ENCODE data around the gene PRKAR2B.

Gene PRKAR2B

GRCh38 chr7:107115114-107115513, 70.6 kb downstream of the PRKAR2B start:
- no peaks in the 10 kb centered on the region for H3K9me3 ChIP-seq (ENCODE audit: low read length)
- no peak overlapping the region for H3K4me3 ChIP-seq (ENCODE audit: low read depth in 1 of 2, low read length in 2 of 2)
- H3K36me3 ChIP-seq (ENCODE audit: insufficient read depth, low read length), result no peaks in the 10 kb centered on the region
- no peak overlapping the region for H3K9ac ChIP-seq (ENCODE audit: low read length)
- H3K27ac ChIP-seq (ENCODE audit: low read depth, low read length), result no peak overlapping the region
- peaks cover 6% of the 10 kb centered on the region for H3K4me1 ChIP-seq (ENCODE audit: insufficient read depth, low read length)
- H3K27me3 ChIP-seq (ENCODE audit: control insufficient read depth in 1 of 2, insufficient read depth in 2 of 2, low read length in 2 of 2), result no peaks in the 10 kb centered on the region

- Histone ChIP-seq H3K9ac (ENCODE audit: low read length) (no peak overlapping the region), H3K27me3 (ENCODE audit: control insufficient read depth in 1 of 2, insufficient read depth in 2 of 2, low read length in 2 of 2) (no peaks in the 10 kb centered on the region), H3K9me3 (ENCODE audit: low read length) (no peaks in the 10 kb centered on the region), H3K27ac (ENCODE audit: low read depth, low read length) (no peak overlapping the region), H3K4me1 (ENCODE audit: insufficient read depth, low read length) (peaks cover 6% of the 10 kb centered on the region), H3K4me3 (ENCODE audit: low read depth in 1 of 2, low read length in 2 of 2) (no peak overlapping the region), H3K36me3 (ENCODE audit: insufficient read depth, low read length) (no peaks in the 10 kb centered on the region)
Observed at GRCh38 chr7:107115762-107116540, 71.4 kb downstream of the PRKAR2B start.

DNA sequence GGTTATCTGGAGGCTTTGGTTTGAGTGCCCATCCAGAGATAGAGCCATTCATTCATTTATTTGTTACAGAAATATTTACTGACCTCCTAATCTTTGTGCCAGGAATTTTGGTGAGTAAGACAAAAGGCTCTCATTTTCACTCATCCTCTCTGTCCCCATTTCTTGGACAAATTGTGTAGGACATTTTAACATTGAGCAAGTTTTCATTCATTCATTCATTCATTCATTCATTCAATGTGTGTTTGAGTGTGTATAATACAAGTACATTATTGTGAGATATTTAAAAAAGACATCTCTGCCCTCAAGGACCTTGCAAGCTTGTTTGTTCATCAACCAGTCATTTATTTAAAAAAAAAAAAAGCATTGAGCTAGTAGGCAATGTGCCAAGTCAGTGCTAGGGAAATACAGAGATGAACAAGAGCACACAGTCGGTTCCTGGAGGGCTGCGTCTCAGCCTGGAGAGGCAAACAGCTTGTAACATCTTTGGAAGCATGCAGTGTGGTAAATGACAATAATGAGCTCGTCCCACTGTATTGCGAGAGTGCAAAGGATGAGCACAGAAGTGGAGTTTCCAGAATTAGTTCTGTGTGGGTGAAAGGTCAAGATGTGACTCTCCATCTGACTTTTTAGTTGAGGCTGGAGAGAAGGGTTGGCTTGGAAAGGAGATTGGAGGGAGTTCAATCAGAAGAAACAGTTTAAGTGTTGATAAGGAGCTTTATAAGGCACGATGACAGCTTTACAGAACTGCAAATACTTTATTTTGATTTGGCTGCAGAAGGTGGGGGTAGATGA, 73.8 kb downstream of the PRKAR2B start:
- H3K9ac ChIP-seq (ENCODE audit: low read length), result no peak overlapping the region

DNA sequence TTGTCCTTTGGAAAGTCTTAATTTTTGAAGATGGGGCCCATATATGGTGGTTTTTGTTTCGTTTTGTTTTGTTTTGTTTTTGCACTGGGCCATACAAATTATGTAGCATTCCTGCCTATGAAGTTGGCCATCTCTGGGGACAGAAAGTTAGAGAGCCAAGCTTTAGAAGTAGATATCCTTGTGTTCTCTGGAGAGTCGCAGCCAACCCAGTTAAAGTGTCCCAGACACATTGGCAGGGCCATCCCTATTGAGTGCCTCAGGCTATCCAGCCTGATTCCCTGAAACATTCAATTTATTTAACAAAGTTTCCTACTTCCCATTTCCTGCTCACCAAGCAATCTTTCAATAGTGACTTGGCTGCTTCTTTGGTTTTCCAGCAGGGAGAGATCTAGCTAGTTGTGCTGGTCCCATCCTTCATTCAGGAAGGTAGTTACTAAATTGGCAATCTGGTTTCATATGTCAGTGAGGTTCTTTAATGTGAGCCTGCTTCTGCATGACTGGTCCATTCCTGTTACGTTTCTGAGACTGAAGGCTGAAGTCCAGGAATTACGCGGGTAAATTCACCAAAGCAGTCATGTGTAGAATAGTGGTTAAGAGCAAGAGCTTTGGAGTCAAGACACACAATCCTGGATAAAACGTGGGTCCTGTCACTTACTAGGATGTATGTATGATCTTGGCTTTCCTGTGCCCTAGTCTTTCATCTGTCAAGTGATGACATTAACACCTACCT, 75.0 kb downstream of the PRKAR2B start:
- H3K4me1 ChIP-seq (ENCODE audit: insufficient read depth, low read length), result peaks cover 6% of the 10 kb centered on the region
- no peaks in the 10 kb centered on the region for H3K27me3 ChIP-seq (ENCODE audit: control insufficient read depth in 1 of 2, insufficient read depth in 2 of 2, low read length in 2 of 2)
- no peaks in the 10 kb centered on the region for H3K36me3 ChIP-seq (ENCODE audit: insufficient read depth, low read length)
- no peak overlapping the region for H3K4me3 ChIP-seq (ENCODE audit: low read depth in 1 of 2, low read length in 2 of 2)
- H3K9ac ChIP-seq (ENCODE audit: low read length), result no peak overlapping the region
- no peaks in the 10 kb centered on the region for H3K9me3 ChIP-seq (ENCODE audit: low read length)
- no peak overlapping the region for H3K27ac ChIP-seq (ENCODE audit: low read depth, low read length)

More for the DNA sequence above, 73.8 kb downstream of the PRKAR2B start:
- Histone ChIP-seq H3K27me3 (ENCODE audit: control insufficient read depth in 1 of 2, insufficient read depth in 2 of 2, low read length in 2 of 2) (no peaks in the 10 kb centered on the region), H3K4me1 (ENCODE audit: insufficient read depth, low read length) (peaks cover 6% of the 10 kb centered on the region), H3K36me3 (ENCODE audit: insufficient read depth, low read length) (no peaks in the 10 kb centered on the region), H3K27ac (ENCODE audit: low read depth, low read length) (no peak overlapping the region), H3K4me3 (ENCODE audit: low read depth in 1 of 2, low read length in 2 of 2) (no peak overlapping the region), H3K9me3 (ENCODE audit: low read length) (no peaks in the 10 kb centered on the region)

GRCh38 chr7:107122486-107122911, 78.0 kb downstream of the PRKAR2B start:
- Histone ChIP-seq H3K4me3 (ENCODE audit: low read depth in 1 of 2, low read length in 2 of 2) (no peak overlapping the region), H3K9me3 (ENCODE audit: low read length) (no peaks in the 10 kb centered on the region), H3K4me1 (ENCODE audit: insufficient read depth, low read length) (peaks cover 6% of the 10 kb centered on the region), H3K36me3 (ENCODE audit: insufficient read depth, low read length) (no peaks in the 10 kb centered on the region), H3K9ac (ENCODE audit: low read length) (no peak overlapping the region), H3K27me3 (ENCODE audit: control insufficient read depth in 1 of 2, insufficient read depth in 2 of 2, low read length in 2 of 2) (no peaks in the 10 kb centered on the region), H3K27ac (ENCODE audit: low read depth, low read length) (no peak overlapping the region)

GRCh38 chr7:107123392-107123791, 78.9 kb downstream of the PRKAR2B start:
- no peak overlapping the region for H3K4me3 ChIP-seq (ENCODE audit: low read depth in 1 of 2, low read length in 2 of 2)
- H3K27me3 ChIP-seq (ENCODE audit: control insufficient read depth in 1 of 2, insufficient read depth in 2 of 2, low read length in 2 of 2), result no peaks in the 10 kb centered on the region
- H3K9me3 ChIP-seq (ENCODE audit: low read length), result no peaks in the 10 kb centered on the region
- H3K9ac ChIP-seq (ENCODE audit: low read length), result no peak overlapping the region
- no peaks in the 10 kb centered on the region for H3K36me3 ChIP-seq (ENCODE audit: insufficient read depth, low read length)
- H3K4me1 ChIP-seq (ENCODE audit: insufficient read depth, low read length), result peaks cover 5% of the 10 kb centered on the region
- H3K27ac ChIP-seq (ENCODE audit: low read depth, low read length), result no peak overlapping the region

DNA sequence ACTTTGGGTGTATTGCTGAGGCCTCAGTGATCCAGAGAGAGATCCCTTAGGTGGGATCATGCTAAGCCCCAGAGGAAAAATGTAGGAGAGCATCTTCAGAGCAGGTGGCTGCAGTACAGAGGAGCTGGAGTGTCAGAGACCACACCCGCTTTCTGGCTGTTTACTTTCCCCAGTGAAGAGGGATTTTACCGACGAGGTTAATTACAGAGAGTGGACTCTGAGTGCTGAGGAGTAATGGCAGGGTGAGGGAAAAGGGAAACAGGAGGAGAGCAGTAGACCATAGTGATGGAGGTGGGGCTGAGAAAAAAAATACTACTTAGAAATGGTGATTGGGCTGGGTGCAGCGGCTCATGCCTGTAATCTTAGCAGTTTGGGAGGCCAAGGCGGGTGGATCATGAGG, 81.0 kb downstream of the PRKAR2B start:
- Histone ChIP-seq H3K36me3 (ENCODE audit: insufficient read depth, low read length) (no peaks in the 10 kb centered on the region), H3K9me3 (ENCODE audit: low read length) (no peaks in the 10 kb centered on the region), H3K27ac (ENCODE audit: low read depth, low read length) (no peak overlapping the region), H3K4me1 (ENCODE audit: insufficient read depth, low read length) (no peaks in the 10 kb centered on the region), H3K27me3 (ENCODE audit: control insufficient read depth in 1 of 2, insufficient read depth in 2 of 2, low read length in 2 of 2) (no peaks in the 10 kb centered on the region), H3K4me3 (ENCODE audit: low read depth in 1 of 2, low read length in 2 of 2) (no peak overlapping the region), H3K9ac (ENCODE audit: low read length) (no peak overlapping the region)

GRCh38 chr7:107128217-107128616, 83.7 kb downstream of the PRKAR2B start:
- no peaks in the 10 kb centered on the region for H3K36me3 ChIP-seq (ENCODE audit: insufficient read depth, low read length)
- no peak overlapping the region for H3K27ac ChIP-seq (ENCODE audit: low read depth, low read length)
- H3K9ac ChIP-seq (ENCODE audit: low read length), result no peak overlapping the region

DNA sequence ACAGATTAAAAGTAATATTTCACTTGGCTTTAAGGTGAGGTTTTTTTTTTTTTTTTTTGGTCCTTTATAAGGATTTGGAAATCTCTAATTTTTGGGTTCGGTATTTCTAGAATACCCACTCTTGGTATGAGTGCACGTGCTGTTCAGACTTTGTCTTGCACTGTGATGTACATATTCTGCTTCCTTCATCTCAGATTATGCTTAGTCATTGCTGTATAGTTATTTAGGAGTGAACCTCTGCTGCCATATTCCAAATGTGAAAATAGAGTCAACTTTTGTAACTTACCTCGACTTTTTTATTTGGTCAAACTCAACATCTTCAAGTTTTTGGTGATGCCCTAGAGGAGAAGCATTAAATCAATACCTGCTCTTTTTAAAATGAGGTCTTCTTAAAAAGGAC, 84.2 kb downstream of the PRKAR2B start:
- Histone ChIP-seq H3K4me1 (ENCODE audit: insufficient read depth, low read length) (no peaks in the 10 kb centered on the region), H3K9me3 (ENCODE audit: low read length) (no peaks in the 10 kb centered on the region), H3K36me3 (ENCODE audit: insufficient read depth, low read length) (no peaks in the 10 kb centered on the region), H3K27ac (ENCODE audit: low read depth, low read length) (no peak overlapping the region), H3K4me3 (ENCODE audit: low read depth in 1 of 2, low read length in 2 of 2) (no peak overlapping the region), H3K9ac (ENCODE audit: low read length) (no peak overlapping the region), H3K27me3 (ENCODE audit: control insufficient read depth in 1 of 2, insufficient read depth in 2 of 2, low read length in 2 of 2) (no peaks in the 10 kb centered on the region)

More at GRCh38 chr7:107128217-107128616, 83.7 kb downstream of the PRKAR2B start:
- no peaks in the 10 kb centered on the region for H3K9me3 ChIP-seq (ENCODE audit: low read length)
- no peak overlapping the region for H3K4me3 ChIP-seq (ENCODE audit: low read depth in 1 of 2, low read length in 2 of 2)
- no peaks in the 10 kb centered on the region for H3K27me3 ChIP-seq (ENCODE audit: control insufficient read depth in 1 of 2, insufficient read depth in 2 of 2, low read length in 2 of 2)
- no peaks in the 10 kb centered on the region for H3K4me1 ChIP-seq (ENCODE audit: insufficient read depth, low read length)

- Histone ChIP-seq H3K9ac (ENCODE audit: low read length) (no peak overlapping the region), H3K36me3 (ENCODE audit: insufficient read depth, low read length) (no peaks in the 10 kb centered on the region), H3K9me3 (ENCODE audit: low read length) (no peaks in the 10 kb centered on the region), H3K4me1 (ENCODE audit: insufficient read depth, low read length) (no peaks in the 10 kb centered on the region), H3K27me3 (ENCODE audit: control insufficient read depth in 1 of 2, insufficient read depth in 2 of 2, low read length in 2 of 2) (no peaks in the 10 kb centered on the region), H3K27ac (ENCODE audit: low read depth, low read length) (no peak overlapping the region), H3K4me3 (ENCODE audit: low read depth in 1 of 2, low read length in 2 of 2) (no peak overlapping the region)
Observed at GRCh38 chr7:107130487-107131220, 86.1 kb downstream of the PRKAR2B start.

DNA sequence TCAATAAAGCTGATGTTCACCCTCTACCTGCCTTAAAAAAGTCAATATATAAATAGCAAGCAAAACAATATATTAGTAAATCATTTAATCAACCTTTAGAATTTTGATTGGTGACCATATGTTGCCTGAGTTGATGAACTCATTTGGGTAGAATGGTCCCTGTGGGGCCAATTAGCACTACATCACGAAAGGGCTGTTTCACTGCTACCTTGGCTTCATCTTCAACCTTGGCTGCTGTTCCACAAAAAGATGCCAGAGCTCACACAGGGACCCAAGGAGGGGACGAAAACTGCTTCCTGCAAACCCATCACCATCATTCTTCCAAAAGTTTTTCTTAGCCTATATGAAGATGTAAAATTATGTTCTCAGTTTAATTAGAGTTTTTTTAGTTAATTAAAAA, 88.9 kb downstream of the PRKAR2B start:
- Histone ChIP-seq H3K27me3 (ENCODE audit: control insufficient read depth in 1 of 2, insufficient read depth in 2 of 2, low read length in 2 of 2) (no peaks in the 10 kb centered on the region), H3K9me3 (ENCODE audit: low read length) (no peaks in the 10 kb centered on the region), H3K27ac (ENCODE audit: low read depth, low read length) (no peak overlapping the region), H3K36me3 (ENCODE audit: insufficient read depth, low read length) (no peaks in the 10 kb centered on the region), H3K4me3 (ENCODE audit: low read depth in 1 of 2, low read length in 2 of 2) (no peak overlapping the region), H3K9ac (ENCODE audit: low read length) (no peak overlapping the region), H3K4me1 (ENCODE audit: insufficient read depth, low read length) (no peaks in the 10 kb centered on the region)
